Measurements from ENCODE around the gene NXPH3.
"Not testable (repeated sequence)": the region's sequence is repeated elsewhere in the genome, so short reads cannot be mapped to it uniquely, and the experiment has no call there.

The NXPH3 gene

GRCh38 chr17:49548051-49548505, 27.6 kb upstream of the NXPH3 start:
- Histone ChIP-seq H3K4me1 (ENCODE audit: control insufficient read depth in 2 of 2, insufficient read depth in 2 of 2, low read length in 2 of 2) (peaks cover 0 to 3% of the 10 kb centered on the region in 2 donors), H3K27ac (ENCODE audit: low read depth in 2 of 2, low read length in 2 of 2) (no peak overlapping the region), H3K27me3 (ENCODE audit: control insufficient read depth in 2 of 2, insufficient read depth in 2 of 2, low read length in 2 of 2) (no peaks in the 10 kb centered on the region), H3K9ac (ENCODE audit: low read depth in 1 of 2, low read length in 2 of 2) (no peak overlapping the region), H3K36me3 (ENCODE audit: control insufficient read depth in 2 of 2, insufficient read depth in 2 of 2, low read length in 2 of 2) (no peaks in the 10 kb centered on the region), H3K9me3 (ENCODE audit: control insufficient read depth in 2 of 2, low read length in 2 of 2) (no peaks in the 10 kb centered on the region), H3K4me3 (ENCODE audit: low read length in 2 of 2) (no peak overlapping the region)

- Histone ChIP-seq H3K9me3 (ENCODE audit: control insufficient read depth in 2 of 2, low read length in 2 of 2) (no peaks in the 10 kb centered on the region), H3K9ac (ENCODE audit: low read depth in 1 of 2, low read length in 2 of 2) (no peak overlapping the region), H3K27me3 (ENCODE audit: control insufficient read depth in 2 of 2, insufficient read depth in 2 of 2, low read length in 2 of 2) (no peaks in the 10 kb centered on the region), H3K4me3 (ENCODE audit: low read length in 2 of 2) (no peak overlapping the region), H3K27ac (ENCODE audit: low read depth in 2 of 2, low read length in 2 of 2) (no peak overlapping the region), H3K4me1 (ENCODE audit: control insufficient read depth in 2 of 2, insufficient read depth in 2 of 2, low read length in 2 of 2) (peaks cover 0 to 3% of the 10 kb centered on the region in 2 donors), H3K36me3 (ENCODE audit: control insufficient read depth in 2 of 2, insufficient read depth in 2 of 2, low read length in 2 of 2) (no peaks in the 10 kb centered on the region)
Measured at GRCh38 chr17:49548506-49549310, 27.0 kb upstream of the NXPH3 start.

GRCh38 chr17:49549311-49549605, 26.4 kb upstream of the NXPH3 start:
- no peak overlapping the region for H3K9ac ChIP-seq (ENCODE audit: low read depth in 1 of 2, low read length in 2 of 2)
- no peaks in the 10 kb centered on the region for H3K27me3 ChIP-seq (ENCODE audit: control insufficient read depth in 2 of 2, insufficient read depth in 2 of 2, low read length in 2 of 2)
- peaks cover 0 to 3% of the 10 kb centered on the region in 2 donors for H3K4me1 ChIP-seq (ENCODE audit: control insufficient read depth in 2 of 2, insufficient read depth in 2 of 2, low read length in 2 of 2)

GRCh38 chr17:49549691-49550678, 25.7 kb upstream of the NXPH3 start:
- no peaks in the 10 kb centered on the region for H3K27me3 ChIP-seq (ENCODE audit: control insufficient read depth in 2 of 2, insufficient read depth in 2 of 2, low read length in 2 of 2)
- H3K36me3 ChIP-seq (ENCODE audit: control insufficient read depth in 2 of 2, insufficient read depth in 2 of 2, low read length in 2 of 2): no peaks in the 10 kb centered on the region
- no peak overlapping the region for H3K9ac ChIP-seq (ENCODE audit: low read depth in 1 of 2, low read length in 2 of 2)
- no peaks in the 10 kb centered on the region for H3K9me3 ChIP-seq (ENCODE audit: control insufficient read depth in 2 of 2, low read length in 2 of 2)
- H3K4me3 ChIP-seq (ENCODE audit: low read length in 2 of 2): no peak overlapping the region
- H3K27ac ChIP-seq (ENCODE audit: low read depth in 2 of 2, low read length in 2 of 2): no peak overlapping the region
- H3K4me1 ChIP-seq (ENCODE audit: control insufficient read depth in 2 of 2, insufficient read depth in 2 of 2, low read length in 2 of 2): peaks cover 0 to 3% of the 10 kb centered on the region in 2 donors

More at GRCh38 chr17:49549311-49549605, 26.4 kb upstream of the NXPH3 start:
- no peaks in the 10 kb centered on the region for H3K9me3 ChIP-seq (ENCODE audit: control insufficient read depth in 2 of 2, low read length in 2 of 2)
- H3K27ac ChIP-seq (ENCODE audit: low read depth in 2 of 2, low read length in 2 of 2): no peak overlapping the region
- H3K36me3 ChIP-seq (ENCODE audit: control insufficient read depth in 2 of 2, insufficient read depth in 2 of 2, low read length in 2 of 2): no peaks in the 10 kb centered on the region
- H3K4me3 ChIP-seq (ENCODE audit: low read length in 2 of 2): no peak overlapping the region

- H3K4me3 ChIP-seq (ENCODE audit: low read length in 2 of 2); H3K4me1 ChIP-seq (ENCODE audit: control insufficient read depth in 2 of 2, insufficient read depth in 2 of 2, low read length in 2 of 2); H3K9me3 ChIP-seq (ENCODE audit: control insufficient read depth in 2 of 2, low read length in 2 of 2); H3K36me3 ChIP-seq (ENCODE audit: control insufficient read depth in 2 of 2, insufficient read depth in 2 of 2, low read length in 2 of 2); H3K9ac ChIP-seq (ENCODE audit: low read depth in 1 of 2, low read length in 2 of 2); H3K27ac ChIP-seq (ENCODE audit: low read depth in 2 of 2, low read length in 2 of 2); H3K27me3 ChIP-seq (ENCODE audit: control insufficient read depth in 2 of 2, insufficient read depth in 2 of 2, low read length in 2 of 2): not testable (repeated sequence)
Measured at GRCh38 chr17:49550764-49551163, 24.9 kb upstream of the NXPH3 start.

- Histone ChIP-seq H3K9ac (ENCODE audit: low read depth in 1 of 2, low read length in 2 of 2) (no peak overlapping the region), H3K36me3 (ENCODE audit: control insufficient read depth in 2 of 2, insufficient read depth in 2 of 2, low read length in 2 of 2) (no peaks in the 10 kb centered on the region), H3K4me1 (ENCODE audit: control insufficient read depth in 2 of 2, insufficient read depth in 2 of 2, low read length in 2 of 2) (peaks cover 4 to 9% of the 10 kb centered on the region in 2 donors), H3K27ac (ENCODE audit: low read depth in 2 of 2, low read length in 2 of 2) (no peak overlapping the region), H3K4me3 (ENCODE audit: low read length in 2 of 2) (no peak overlapping the region), H3K9me3 (ENCODE audit: control insufficient read depth in 2 of 2, low read length in 2 of 2) (no peaks in the 10 kb centered on the region), H3K27me3 (ENCODE audit: control insufficient read depth in 2 of 2, insufficient read depth in 2 of 2, low read length in 2 of 2) (no peaks in the 10 kb centered on the region)
Measured at GRCh38 chr17:49551221-49552069, 24.2 kb upstream of the NXPH3 start.

GRCh38 chr17:49552070-49552751, 23.5 kb upstream of the NXPH3 start:
- no peaks in the 10 kb centered on the region for H3K9me3 ChIP-seq (ENCODE audit: control insufficient read depth in 2 of 2, low read length in 2 of 2)
- peaks cover 0 to 2% of the 10 kb centered on the region in 2 donors for H3K27me3 ChIP-seq (ENCODE audit: control insufficient read depth in 2 of 2, insufficient read depth in 2 of 2, low read length in 2 of 2)
- H3K9ac ChIP-seq (ENCODE audit: low read depth in 1 of 2, low read length in 2 of 2): no peak overlapping the region
- H3K36me3 ChIP-seq (ENCODE audit: control insufficient read depth in 2 of 2, insufficient read depth in 2 of 2, low read length in 2 of 2): no peaks in the 10 kb centered on the region
- H3K4me1 ChIP-seq (ENCODE audit: control insufficient read depth in 2 of 2, insufficient read depth in 2 of 2, low read length in 2 of 2): peaks cover 4 to 9% of the 10 kb centered on the region in 2 donors
- no peak overlapping the region for H3K27ac ChIP-seq (ENCODE audit: low read depth in 2 of 2, low read length in 2 of 2)
- no peak overlapping the region for H3K4me3 ChIP-seq (ENCODE audit: low read length in 2 of 2)

GRCh38 chr17:49553676-49554335, 21.9 kb upstream of the NXPH3 start:
- H3K27me3 ChIP-seq (ENCODE audit: control insufficient read depth in 2 of 2, insufficient read depth in 2 of 2, low read length in 2 of 2): peaks cover 0 to 4% of the 10 kb centered on the region in 2 donors
- H3K9ac ChIP-seq (ENCODE audit: low read depth in 1 of 2, low read length in 2 of 2): no peak overlapping the region
- no peak overlapping the region for H3K27ac ChIP-seq (ENCODE audit: low read depth in 2 of 2, low read length in 2 of 2)
- H3K4me3 ChIP-seq (ENCODE audit: low read length in 2 of 2): no peak overlapping the region
- H3K36me3 ChIP-seq (ENCODE audit: control insufficient read depth in 2 of 2, insufficient read depth in 2 of 2, low read length in 2 of 2): no peaks in the 10 kb centered on the region
- peaks cover 4 to 9% of the 10 kb centered on the region in 2 donors for H3K4me1 ChIP-seq (ENCODE audit: control insufficient read depth in 2 of 2, insufficient read depth in 2 of 2, low read length in 2 of 2)
- H3K9me3 ChIP-seq (ENCODE audit: control insufficient read depth in 2 of 2, low read length in 2 of 2): no peaks in the 10 kb centered on the region

All from mucosa of rectum (tissue), 2 donors.